ENCODE data around the gene CYP20A1. TPM values are rescaled to one million over a fixed set of nuclear protein-coding genes. Genes with fewer than 3 reads are reported as not detected.
"Not testable (repeated sequence)": the region's sequence is repeated elsewhere in the genome, so short reads cannot be mapped to it uniquely, and the experiment has no call there.

The CYP20A1 gene
- 10 to 100 TPM; 31.1 to 45.4 (median 37.6) TPM for total RNA-seq

- TF ChIP-seq CTCF (IDR thresholded peaks at IDR 0.05) (peak; percentile 5 to 30 (median 28)), POLR2AphosphoS5 (IDR thresholded peaks at IDR 0.05) (peak; percentile 87 to 91 (median 88)), POLR2A (IDR thresholded peaks at IDR 0.05) (peak; percentile 38)
- no peaks in the 10 kb centered on the region for H3K27me3 ChIP-seq
- no peaks in the 10 kb centered on the region for H3K36me3 ChIP-seq
- H3K27ac ChIP-seq = peak within 1 kb of the TSS; percentile 95
- intact Hi-C loops (cut with DNase I; ENCODE audit: low total_unique reads) = loop anchor here (10.0 kb wide), 1 partner anchor 216 kb away; no protein-coding TSS in a partner anchor
- H3K4me3 ChIP-seq = peak within 1 kb of the TSS; percentile 68 to 80 (median 73)
- DNase-seq (ENCODE audit: low spot score in 2 of 2) = peak; percentile 93 to 94
- peaks cover 0 to 7% of the 10 kb centered on the region in 2 donors for H3K4me1 ChIP-seq
- no peaks in the 10 kb centered on the region for H3K9me3 ChIP-seq
Observed at GRCh38 chr2:203238704-203239526, at the start of gene CYP20A1. Gene CYP20A1, plus strand, starts transcription at chr2:203239018. Its CDS starts 45 bp downstream, at chr2:203239063.

DNA sequence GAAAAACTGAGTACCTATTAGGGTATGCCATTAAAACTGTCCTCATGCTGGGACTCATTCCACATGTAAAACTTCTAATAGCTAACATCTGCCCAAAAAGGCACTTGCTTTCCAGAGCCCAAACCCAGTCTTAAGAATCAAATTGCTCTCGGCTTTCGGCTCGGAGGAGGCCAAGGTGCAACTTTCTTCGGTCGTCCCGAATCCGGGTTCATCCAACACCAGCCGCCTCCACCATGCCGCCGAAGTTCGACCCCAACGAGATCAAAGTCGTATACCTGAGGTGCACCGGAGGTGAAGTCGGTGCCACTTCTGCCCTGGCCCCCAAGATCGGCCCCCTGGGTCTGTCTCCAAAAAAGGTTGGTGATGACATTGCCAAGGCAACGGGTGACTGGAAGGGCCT lies 48.3 kb upstream of the CYP20A1 start:
- H3K27me3 ChIP-seq; intact Hi-C loops (cut with DNase I; ENCODE audit: low total_unique reads); H3K36me3 ChIP-seq; DNase-seq (ENCODE audit: low spot score in 2 of 2); H3K4me3 ChIP-seq; H3K4me1 ChIP-seq; H3K27ac ChIP-seq; H3K9me3 ChIP-seq: not testable (repeated sequence)

GRCh38 chr2:203191026-203191425 lies 47.8 kb upstream of the CYP20A1 start:
- DNase-seq (ENCODE audit: low spot score in 2 of 2); H3K4me3 ChIP-seq; H3K27me3 ChIP-seq; H3K9me3 ChIP-seq; H3K27ac ChIP-seq; H3K36me3 ChIP-seq; H3K4me1 ChIP-seq; intact Hi-C loops (cut with DNase I; ENCODE audit: low total_unique reads): not testable (repeated sequence)

DNA sequence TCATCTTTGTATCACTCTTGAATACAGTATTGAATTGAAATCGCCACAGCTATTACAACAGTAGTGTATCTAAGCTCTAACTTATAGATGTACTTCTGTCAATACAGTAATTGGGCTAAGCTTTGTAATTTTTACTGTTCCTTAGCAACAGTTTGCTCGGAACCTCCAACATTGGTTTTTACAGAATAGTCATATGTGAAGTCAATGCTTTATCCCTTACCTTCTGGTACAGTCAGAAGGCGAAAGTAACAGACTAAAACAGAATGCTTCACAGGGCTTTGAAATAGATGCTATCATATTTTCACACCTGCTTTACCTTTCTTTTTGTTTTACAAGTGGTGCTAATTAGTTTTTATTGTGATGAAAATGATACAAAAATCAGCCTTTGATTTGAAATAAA lies 46.9 kb upstream of the CYP20A1 start:
- Histone ChIP-seq H3K27me3 (no peaks in the 10 kb centered on the region), H3K36me3 (peaks cover under 1% of the 10 kb centered on the region), H3K27ac (no peak overlapping the region), H3K9me3 (no peaks in the 10 kb centered on the region), H3K4me1 (no peaks in the 10 kb centered on the region), H3K4me3 (no peak overlapping the region)
- DNase-seq (ENCODE audit: low spot score in 2 of 2) = no peak
- TF ChIP-seq POLR2A (IDR thresholded peaks at IDR 0.05) (no peak), POLR2AphosphoS5 (IDR thresholded peaks at IDR 0.05) (no peak), CTCF (IDR thresholded peaks at IDR 0.05) (no peak)
- intact Hi-C loops (cut with DNase I; ENCODE audit: low total_unique reads) = no loop called here

GRCh38 chr2:203195331-203196036 lies 43.3 kb upstream of the CYP20A1 start:
- no peaks in the 10 kb centered on the region for H3K4me1 ChIP-seq
- no peak overlapping the region for H3K4me3 ChIP-seq
- intact Hi-C loops (cut with DNase I; ENCODE audit: low total_unique reads) = no loop called here
- no peak for TF ChIP-seq CTCF (IDR thresholded peaks at IDR 0.05)
- no peak for TF ChIP-seq POLR2A (IDR thresholded peaks at IDR 0.05)
- TF ChIP-seq POLR2AphosphoS5 (IDR thresholded peaks at IDR 0.05) = no peak
- H3K9me3 ChIP-seq = no peaks in the 10 kb centered on the region
- no peak overlapping the region for H3K27ac ChIP-seq
- no peaks in the 10 kb centered on the region for H3K27me3 ChIP-seq
- DNase-seq (ENCODE audit: low spot score in 2 of 2) = no peak
- H3K36me3 ChIP-seq = peaks cover 3% of the 10 kb centered on the region

GRCh38 chr2:203200866-203201265 lies 38.0 kb upstream of the CYP20A1 start:
- intact Hi-C loops (cut with DNase I; ENCODE audit: low total_unique reads) = no loop called here
- TF ChIP-seq POLR2A (IDR thresholded peaks at IDR 0.05) (no peak), POLR2AphosphoS5 (IDR thresholded peaks at IDR 0.05) (no peak), CTCF (IDR thresholded peaks at IDR 0.05) (no peak)
- Histone ChIP-seq H3K4me1 (no peaks in the 10 kb centered on the region), H3K4me3 (no peak overlapping the region), H3K27ac (no peak overlapping the region), H3K27me3 (no peaks in the 10 kb centered on the region), H3K9me3 (no peaks in the 10 kb centered on the region), H3K36me3 (peaks cover 3% of the 10 kb centered on the region)
- DNase-seq (ENCODE audit: low spot score in 2 of 2) = no peak

All from breast epithelium (tissue), 4 donors.